ENCODE measurements around the gene MCTP2. TPM values are rescaled to one million over a fixed set of nuclear protein-coding genes. Genes with fewer than 3 reads are reported as not detected.

MCTP2 gene
- total RNA-seq, 1 donor from 2014 or later, result 2.1 TPM

DNA sequence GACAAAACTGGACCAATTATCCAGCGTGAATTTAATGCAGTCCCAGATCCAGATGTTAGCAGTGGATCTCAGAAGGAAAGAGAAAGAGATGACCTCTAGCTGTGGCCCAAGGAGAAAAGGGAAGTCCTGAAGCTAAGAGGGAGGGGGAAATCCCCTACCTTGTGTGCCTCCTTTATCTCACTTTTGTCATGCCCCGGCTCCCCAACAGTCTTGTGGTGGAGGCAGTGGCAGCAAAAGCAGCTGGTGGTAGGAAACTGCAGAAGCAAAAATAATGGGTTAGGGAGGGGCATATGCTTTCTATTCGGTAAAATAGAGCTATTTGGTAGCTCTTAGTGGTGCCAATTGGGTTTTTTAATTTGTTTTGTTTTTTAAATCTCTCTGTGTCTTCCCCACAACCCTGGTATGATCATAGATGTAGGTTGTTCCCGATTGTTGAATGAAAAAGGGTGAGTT lies 56.5 kb downstream of the MCTP2 start:
- intact Hi-C loops (cut with micrococcal nuclease), result no loop called here
- ATAC-seq (no peak), DNase-seq (no peak)

DNA sequence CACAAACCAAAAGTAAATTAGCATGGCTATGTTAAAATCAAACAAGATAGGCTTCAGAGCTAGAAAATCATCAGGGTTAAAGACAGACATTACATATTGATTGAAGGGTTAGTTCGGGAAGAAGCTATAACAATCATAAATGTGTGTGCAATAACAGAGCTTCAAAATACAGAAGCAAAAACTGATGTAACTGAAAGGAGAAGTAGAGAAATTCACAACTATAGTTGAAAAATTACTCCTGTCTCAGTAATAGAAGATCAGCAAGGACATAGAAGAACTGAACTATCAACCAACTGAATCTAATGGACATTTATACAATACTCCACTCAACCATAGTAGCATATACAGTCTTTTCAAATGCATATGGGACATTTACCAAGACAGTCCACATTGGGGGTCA lies 59.4 kb downstream of the MCTP2 start:
- ATAC-seq, result no peak
- DNase-seq, result no peak
- intact Hi-C loops (cut with micrococcal nuclease), result no loop called here

- intact Hi-C loops (cut with micrococcal nuclease), result no loop called here
- ATAC-seq (no peak), DNase-seq (no peak)
Observed at GRCh38 chr15:94293411-94294402, 62.3 kb downstream of the MCTP2 start.

DNA sequence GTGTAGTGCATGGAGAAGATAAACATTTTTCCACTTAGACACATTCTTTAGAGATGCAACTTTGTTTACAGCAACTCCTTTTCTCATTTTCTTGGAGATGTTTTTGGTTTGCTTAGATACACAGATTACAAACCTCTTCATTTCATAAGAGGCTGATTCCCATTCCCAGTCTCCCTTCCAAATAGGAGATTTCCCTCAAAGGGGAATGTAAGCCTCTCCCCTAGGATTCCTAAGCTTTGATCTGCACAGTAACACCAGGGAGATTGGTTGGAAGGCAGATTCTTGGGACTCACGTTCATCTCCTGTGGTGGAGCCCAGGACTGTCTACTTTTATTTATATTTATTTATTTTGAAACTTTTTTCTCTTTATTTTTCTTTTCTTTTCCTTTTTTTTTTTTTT lies 63.2 kb downstream of the MCTP2 start:
- ATAC-seq, result no peak
- intact Hi-C loops (cut with micrococcal nuclease), result no loop called here
- DNase-seq, result no peak

DNA sequence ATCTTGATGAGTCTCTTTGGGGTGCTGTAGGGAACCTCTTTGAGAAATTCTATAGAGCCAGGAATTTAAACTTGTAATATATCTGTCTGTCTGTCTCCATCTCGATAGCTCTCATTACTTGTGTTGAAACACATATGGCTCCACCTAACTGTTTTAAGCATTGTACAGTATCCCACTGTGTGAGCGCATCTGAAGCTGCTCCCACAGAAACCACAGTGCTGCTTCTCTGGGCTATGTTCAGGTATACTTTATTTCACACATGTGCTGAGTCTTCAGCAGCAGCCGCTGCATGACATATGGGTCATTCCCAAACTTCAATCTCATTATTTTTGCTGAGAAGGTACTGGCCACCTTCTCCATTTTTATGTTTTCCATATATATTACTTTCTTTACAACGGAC lies 63.9 kb downstream of the MCTP2 start:
- no peak for ATAC-seq
- intact Hi-C loops (cut with micrococcal nuclease), result no loop called here
- no peak for DNase-seq

DNA sequence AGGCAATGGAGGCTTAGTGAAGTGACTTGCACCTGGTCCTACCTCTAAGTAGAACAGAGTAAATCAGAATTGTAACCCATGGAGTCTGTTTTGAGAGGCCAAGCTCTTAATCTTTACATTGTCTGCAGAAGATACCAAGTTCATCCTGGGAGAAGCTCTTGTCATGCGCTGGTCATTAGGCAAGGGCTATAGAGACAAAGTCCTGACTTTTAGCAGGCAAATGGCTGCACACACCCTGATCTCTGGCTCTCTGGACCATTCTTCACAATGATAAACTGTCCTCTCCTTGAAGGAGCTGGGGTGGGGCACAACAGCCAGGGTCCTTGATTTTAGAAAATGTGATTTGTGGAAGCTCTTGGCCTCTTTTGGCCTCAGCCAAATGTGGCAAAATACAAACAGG lies 65.4 kb downstream of the MCTP2 start:
- intact Hi-C loops (cut with micrococcal nuclease), result no loop called here
- no peak for ATAC-seq
- no peak for DNase-seq

DNA sequence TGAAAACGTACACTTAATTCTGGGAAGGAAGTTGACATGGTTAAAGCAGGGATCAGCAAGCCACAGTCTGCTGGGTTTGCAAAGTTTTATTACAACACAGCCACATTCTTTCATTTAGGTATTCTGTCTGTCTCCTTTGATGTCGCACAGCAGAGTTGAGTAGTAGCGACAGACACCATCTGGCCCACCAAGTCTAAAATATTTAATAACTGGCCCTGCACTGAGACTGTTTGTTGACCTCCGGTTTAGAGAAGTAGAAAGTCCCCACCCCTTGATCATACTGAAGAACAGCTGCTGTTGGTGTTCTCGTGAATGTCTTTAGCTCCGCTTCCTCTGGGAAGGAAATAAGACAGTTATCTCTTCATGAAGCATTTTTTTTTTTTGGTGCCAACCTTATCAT lies 66.2 kb downstream of the MCTP2 start:
- intact Hi-C loops (cut with micrococcal nuclease), result no loop called here
- ATAC-seq (no peak), DNase-seq (no peak)

- intact Hi-C loops (cut with micrococcal nuclease), result no loop called here
- ATAC-seq, result no peak
- no peak for DNase-seq
Observed at GRCh38 chr15:94298364-94298763, 67.0 kb downstream of the MCTP2 start.

- ATAC-seq, result peak; percentile 99
- intact Hi-C loops (cut with micrococcal nuclease), result no loop called here
Observed at GRCh38 chr15:94300612-94301011, 69.3 kb downstream of the MCTP2 start.

GRCh38 chr15:94305133-94305532 lies 73.8 kb downstream of the MCTP2 start:
- ATAC-seq (no peak), DNase-seq (no peak)
- intact Hi-C loops (cut with micrococcal nuclease), result no loop called here

More at GRCh38 chr15:94300612-94301011, 69.3 kb downstream of the MCTP2 start:
- DNase-seq, result peak; percentile 52

GRCh38 chr15:94306700-94307650 lies 75.6 kb downstream of the MCTP2 start:
- intact Hi-C loops (cut with micrococcal nuclease), result no loop called here
- DNase-seq (no peak), ATAC-seq (no peak)

GRCh38 chr15:94312946-94313345 lies 81.6 kb downstream of the MCTP2 start:
- ATAC-seq (no peak), DNase-seq (no peak)
- intact Hi-C loops (cut with micrococcal nuclease), result no loop called here

- no peak for ATAC-seq
- intact Hi-C loops (cut with micrococcal nuclease), result no loop called here
- DNase-seq, result no peak
Observed at GRCh38 chr15:94314639-94315038, 83.3 kb downstream of the MCTP2 start.

- DNase-seq (no peak), ATAC-seq (no peak)
- intact Hi-C loops (cut with micrococcal nuclease), result no loop called here
Observed at GRCh38 chr15:94317211-94317610, 85.8 kb downstream of the MCTP2 start.

- ATAC-seq (no peak), DNase-seq (no peak)
- intact Hi-C loops (cut with micrococcal nuclease), result loop anchor here (5.0 kb wide), 1 partner anchor 160 kb away; no protein-coding TSS in a partner anchor
Observed at GRCh38 chr15:94322141-94322540, 90.8 kb downstream of the MCTP2 start.

DNA sequence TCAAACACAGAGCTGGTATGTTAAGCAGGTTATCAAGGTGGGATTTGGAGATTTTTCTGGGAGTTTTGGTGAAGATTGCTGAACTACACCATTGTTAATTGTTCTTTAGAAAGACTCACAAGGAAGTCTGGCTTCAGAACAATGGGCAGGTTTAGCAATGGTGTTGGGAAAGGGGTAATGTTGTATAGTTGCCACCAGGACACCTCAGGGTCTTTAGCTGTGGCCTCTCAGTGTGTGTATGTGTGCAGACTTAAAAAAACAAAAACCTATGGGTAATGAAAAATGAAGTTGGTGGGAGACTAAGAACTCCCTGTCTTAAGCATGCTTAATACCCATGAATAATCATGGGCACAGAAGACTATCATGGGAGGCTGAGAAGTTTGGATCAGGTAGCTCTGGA lies 91.7 kb downstream of the MCTP2 start:
- DNase-seq (no peak), ATAC-seq (no peak)
- intact Hi-C loops (cut with micrococcal nuclease), result loop anchor here (5.0 kb wide), 1 partner anchor 161 kb away; no protein-coding TSS in a partner anchor

DNA sequence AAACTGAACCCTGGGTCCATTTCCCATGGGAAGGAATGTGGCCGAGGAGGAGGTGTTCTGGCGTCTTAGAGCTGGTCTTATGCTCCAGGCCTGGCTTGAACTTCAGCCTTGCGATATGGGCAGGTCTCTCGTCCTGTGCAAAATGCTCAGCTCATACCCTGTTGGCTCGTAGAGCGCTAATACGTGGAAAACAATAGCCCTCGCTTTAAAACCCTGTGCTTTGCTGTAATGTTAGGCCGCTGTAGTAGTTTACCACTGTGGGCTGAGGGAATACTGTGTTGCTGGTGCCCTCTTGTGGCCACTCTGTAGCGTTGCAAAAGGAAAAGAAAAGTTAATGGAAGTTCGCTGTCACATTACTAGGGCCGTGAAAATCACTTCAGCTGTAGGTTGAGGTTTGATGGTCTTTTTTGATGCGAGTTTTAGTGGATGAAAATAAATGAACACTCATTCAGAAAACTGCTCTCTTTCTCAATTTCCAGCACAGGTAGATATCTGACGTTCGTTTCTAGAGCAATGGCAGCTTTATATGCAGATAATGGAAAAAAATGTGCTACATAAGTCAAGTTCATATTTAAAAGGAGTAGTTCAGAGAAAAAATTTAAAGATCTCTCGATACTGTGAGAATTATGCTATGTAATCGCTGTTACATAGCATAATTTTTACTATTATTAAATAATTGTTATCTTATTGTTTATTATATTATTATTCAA lies 92.9 kb downstream of the MCTP2 start:
- DNase-seq, result no peak
- ATAC-seq, result peak; percentile 90
- intact Hi-C loops (cut with micrococcal nuclease), result loop anchor here (5.0 kb wide), 1 partner anchor 162 kb away; no protein-coding TSS in a partner anchor

DNA sequence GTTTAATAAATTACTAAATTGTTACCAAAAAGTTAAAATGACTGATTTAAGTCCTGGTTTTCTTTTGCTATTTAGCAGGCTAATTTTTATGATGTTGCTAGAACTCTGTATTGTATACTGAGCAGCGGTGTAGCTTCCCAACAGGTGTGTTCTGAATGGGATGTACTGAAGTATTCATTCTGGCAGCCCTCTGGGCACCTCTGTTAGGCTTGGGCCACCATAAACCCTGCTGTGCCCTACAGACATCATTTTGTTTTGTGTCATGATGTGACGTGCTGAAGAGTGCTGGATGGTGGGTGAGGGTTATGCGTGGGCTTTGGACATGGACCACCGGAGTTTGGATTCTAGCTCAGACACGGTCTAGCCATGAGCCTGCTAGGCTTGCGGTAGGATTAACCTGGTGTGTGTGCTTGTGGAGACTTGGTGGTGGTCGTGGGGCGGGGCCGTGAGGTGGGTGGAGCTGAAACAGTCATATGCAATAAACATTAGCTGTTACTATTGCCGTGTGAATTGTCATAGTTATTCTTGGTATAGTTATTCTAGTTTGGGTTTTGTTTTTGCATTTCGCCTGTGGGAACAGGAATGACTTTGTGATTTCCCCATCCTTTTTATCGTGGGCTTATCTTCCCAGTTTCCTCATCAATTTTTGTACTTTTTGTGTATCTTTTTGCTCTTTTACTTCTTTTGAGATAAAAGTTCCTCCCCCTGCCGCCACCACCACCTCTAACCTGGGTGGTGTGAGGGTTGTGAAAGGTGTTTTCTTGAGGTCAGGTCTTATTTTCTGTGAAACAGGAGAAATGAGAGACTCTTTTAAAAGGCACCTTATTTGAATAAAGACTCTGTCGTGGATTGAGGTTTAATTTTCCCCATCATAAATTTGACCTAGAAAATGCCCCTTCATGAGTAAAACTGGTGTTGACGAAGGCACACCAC lies 93.7 kb downstream of the MCTP2 start:
- no peak for DNase-seq
- no peak for ATAC-seq
- intact Hi-C loops (cut with micrococcal nuclease), result loop anchor here (5.0 kb wide), 1 partner anchor 163 kb away; no protein-coding TSS in a partner anchor
